Coronary artery (tissue), 2 donors: ENCODE results near the gene CENPC.

Source experiments
- DNase-seq: peaks from one replicate; pipeline ENCODE4 v3.0.0-alpha.2; 2017; ENCODE audit warnings: low spot score
- H3K27ac ChIP-seq, 2 donors: fragments of 200-600 bp; sonication (generic); one replicate each; pipeline ENCODE4 v1.5.1; 2016 to 2019
- H3K4me3 ChIP-seq: fragments of 200-600 bp; sonication (generic); 2 replicates; pipeline ENCODE4 v1.5.1; 2016; ENCODE audit warnings: mild to moderate bottlenecking, moderate library complexity
- TF ChIP-seq, protein P1 (sequence below): fragments of 200-600 bp; sonication (generic); IDR thresholded peaks from one replicate; pipeline ENCODE4 v1.5.1; 2019; ENCODE audit warnings: antibody characterized with exemption

The CENPC gene

DNA sequence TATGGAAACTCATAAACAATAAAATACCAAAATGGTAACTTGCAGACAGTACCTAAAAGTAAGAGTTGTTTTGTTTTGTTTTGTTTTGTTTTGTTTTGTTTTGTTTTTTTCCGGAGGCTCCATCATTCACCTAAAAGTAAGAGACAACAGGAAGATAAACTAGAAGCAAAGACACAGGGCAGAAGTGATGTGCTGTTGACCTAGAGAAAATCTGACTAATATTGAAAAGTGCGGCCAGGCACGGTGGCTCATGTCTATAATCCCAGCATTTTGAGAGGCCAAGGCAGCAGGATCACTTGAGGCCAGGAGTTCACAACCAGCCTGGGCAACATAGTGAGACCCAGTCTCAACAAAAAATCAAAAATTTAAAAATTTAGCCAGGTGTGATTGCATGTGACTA, 5.6 kb upstream of the CENPC start:
- Histone ChIP-seq H3K4me3 (no peak overlapping the region), H3K27ac (no peak overlapping the region)
- no peak for DNase-seq
- TF ChIP-seq, protein P1, sequence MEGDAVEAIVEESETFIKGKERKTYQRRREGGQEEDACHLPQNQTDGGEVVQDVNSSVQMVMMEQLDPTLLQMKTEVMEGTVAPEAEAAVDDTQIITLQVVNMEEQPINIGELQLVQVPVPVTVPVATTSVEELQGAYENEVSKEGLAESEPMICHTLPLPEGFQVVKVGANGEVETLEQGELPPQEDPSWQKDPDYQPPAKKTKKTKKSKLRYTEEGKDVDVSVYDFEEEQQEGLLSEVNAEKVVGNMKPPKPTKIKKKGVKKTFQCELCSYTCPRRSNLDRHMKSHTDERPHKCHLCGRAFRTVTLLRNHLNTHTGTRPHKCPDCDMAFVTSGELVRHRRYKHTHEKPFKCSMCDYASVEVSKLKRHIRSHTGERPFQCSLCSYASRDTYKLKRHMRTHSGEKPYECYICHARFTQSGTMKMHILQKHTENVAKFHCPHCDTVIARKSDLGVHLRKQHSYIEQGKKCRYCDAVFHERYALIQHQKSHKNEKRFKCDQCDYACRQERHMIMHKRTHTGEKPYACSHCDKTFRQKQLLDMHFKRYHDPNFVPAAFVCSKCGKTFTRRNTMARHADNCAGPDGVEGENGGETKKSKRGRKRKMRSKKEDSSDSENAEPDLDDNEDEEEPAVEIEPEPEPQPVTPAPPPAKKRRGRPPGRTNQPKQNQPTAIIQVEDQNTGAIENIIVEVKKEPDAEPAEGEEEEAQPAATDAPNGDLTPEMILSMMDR, result no peak

- H3K27ac ChIP-seq, result no peak overlapping the region
- no peak for DNase-seq
- TF ChIP-seq, protein P1, result no peak
- no peak overlapping the region for H3K4me3 ChIP-seq
Measured at GRCh38 chr4:67550451-67550850, 5.1 kb upstream of the CENPC start.

DNA sequence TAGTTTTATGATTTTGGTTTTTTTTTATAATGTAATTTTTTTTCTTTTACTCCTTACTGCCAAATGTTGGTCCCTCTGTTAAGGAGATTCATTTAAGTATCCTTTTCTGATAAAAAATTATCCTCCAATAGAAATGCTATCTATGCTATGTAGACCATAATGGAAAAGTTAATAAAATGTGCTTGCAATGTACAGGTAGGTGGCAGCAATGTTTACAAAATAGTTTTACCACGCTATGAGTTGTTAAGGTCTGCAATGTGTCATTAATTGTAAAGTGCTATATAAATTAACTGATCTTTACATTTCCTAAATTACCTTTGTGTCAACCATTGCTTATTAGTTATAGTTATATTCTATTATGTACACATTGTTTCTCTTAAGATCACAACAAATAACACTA, 3.8 kb upstream of the CENPC start:
- TF ChIP-seq, protein P1, result no peak
- Histone ChIP-seq H3K4me3 (no peak overlapping the region), H3K27ac (no peak overlapping the region)
- no peak for DNase-seq

DNA sequence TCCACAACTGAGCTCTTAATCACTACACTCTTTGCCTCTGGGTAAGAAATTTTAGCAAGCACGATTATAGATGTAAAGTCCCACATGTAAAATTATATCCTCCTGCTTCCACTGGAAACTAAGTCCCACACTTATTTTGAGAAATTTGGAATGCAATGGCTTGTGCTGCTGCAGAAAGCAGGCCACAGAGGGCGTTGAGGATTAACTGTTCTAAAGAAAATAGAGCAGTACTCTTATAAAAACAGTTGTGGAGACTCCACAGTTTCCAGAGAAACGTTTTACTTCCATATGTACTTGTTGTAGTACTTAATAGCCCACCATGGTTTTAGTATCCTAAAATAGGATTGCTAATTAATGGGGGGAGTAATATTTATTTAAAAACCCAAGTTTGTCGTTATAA, 1.7 kb upstream of the CENPC start:
- no peak for DNase-seq
- no peak overlapping the region for H3K27ac ChIP-seq
- TF ChIP-seq, protein P1, result no peak
- H3K4me3 ChIP-seq, result no peak overlapping the region

DNA sequence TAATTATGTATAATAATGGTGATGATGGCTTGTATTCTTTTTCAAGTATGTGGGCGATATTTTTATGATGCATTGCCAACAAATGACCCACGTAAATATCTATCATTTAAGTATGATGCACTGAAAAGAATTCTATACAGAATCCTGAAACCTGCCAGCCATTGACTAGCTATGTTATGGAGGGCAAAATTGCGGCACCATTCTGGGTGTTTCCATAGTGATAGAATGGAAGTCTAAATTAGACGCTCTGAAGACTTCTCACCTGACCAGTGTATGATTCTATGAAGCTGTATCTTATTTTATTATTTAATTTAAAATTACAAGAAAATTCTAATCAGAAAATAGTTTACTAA, 677 bp upstream of the CENPC start:
- Histone ChIP-seq H3K4me3 (peak overlapping the region; percentile 87), H3K27ac (peak overlapping the region; percentile 94)
- TF ChIP-seq, protein P1, result no peak
- no peak for DNase-seq

DNA sequence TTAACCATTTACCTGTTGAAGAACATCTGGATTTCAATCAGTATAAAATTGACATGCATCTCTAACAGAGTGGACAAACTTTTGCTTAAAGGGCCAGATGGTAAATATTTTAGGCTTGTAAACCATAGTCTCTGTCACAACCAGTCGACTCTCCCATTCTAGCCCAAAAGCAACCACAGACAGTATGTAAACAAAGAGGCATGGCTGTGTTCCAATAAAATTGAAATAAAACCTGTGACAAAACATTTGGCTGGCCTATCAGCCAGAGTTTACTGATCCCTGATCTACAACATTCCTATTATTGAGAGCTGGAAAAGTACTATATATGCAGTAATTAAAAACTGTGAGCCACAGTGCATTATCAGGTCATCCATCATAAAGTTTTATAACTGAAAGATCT, 3.2 kb downstream of the CENPC start:
- no peak for DNase-seq
- H3K4me3 ChIP-seq, result no peak overlapping the region
- no peak overlapping the region for H3K27ac ChIP-seq
- TF ChIP-seq, protein P1, result no peak

DNA sequence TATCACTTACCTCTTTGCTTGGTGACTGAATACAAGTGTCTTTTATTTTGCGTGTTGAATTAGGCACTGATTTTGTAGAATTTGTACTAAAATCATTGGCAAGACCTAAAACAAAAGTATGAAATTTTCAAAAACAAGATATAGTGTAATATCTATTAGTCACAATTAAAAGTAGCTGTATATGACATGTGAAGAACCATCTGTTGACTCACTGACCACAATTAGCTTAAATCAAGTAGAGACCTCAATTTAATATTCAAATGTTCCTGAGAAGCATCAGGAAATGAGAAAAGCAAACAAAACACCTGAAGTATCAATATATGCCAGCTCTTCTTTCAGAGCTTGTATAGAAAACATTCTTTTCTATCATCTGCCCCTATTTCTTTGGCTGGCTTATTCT, 5.5 kb downstream of the CENPC start:
- TF ChIP-seq, protein P1, result no peak
- H3K27ac ChIP-seq, result no peak overlapping the region
- no peak for DNase-seq
- H3K4me3 ChIP-seq, result no peak overlapping the region
